Measurements from ENCODE around the gene ZNF22. TPM values are rescaled to one million over a fixed set of nuclear protein-coding genes. Genes with fewer than 3 reads are reported as not detected.

The ZNF22 gene
- total RNA-seq, 1 experiment from 2014 or later, result 36.9 TPM

GRCh38 chr10:44997105-44997748 lies 3.5 kb upstream of the ZNF22 start:
- peaks cover 0 to 22% (median 3%) of the 10 kb centered on the region in 3 experiments; a peak in 3 of 7 replicates for H3K36me3 Mint-ChIP-seq (ENCODE audit: insufficient read depth in 1 of 3, low read depth in 3 of 3)
- Histone ChIP-seq H4K91ac (ENCODE audit: insufficient read length, low read depth, low read length) (no peak overlapping the region), H2BK5ac (ENCODE audit: insufficient read length, low read length) (no peak overlapping the region), H3K79me1 (ENCODE audit: insufficient read depth, low read depth, low read length, poor library complexity, severe bottlenecking) (peaks cover 2% of the 10 kb centered on the region), H3K56ac (ENCODE audit: insufficient read length, low read depth, low read length) (no peak overlapping the region), H3K23ac (ENCODE audit: insufficient read length, low read depth, low read length) (no peak overlapping the region), H2AFZ (ENCODE audit: low read length) (no peak overlapping the region), H3K14ac (ENCODE audit: insufficient read depth, low read length) (no peak overlapping the region), H3K23me2 (ENCODE audit: insufficient read length, low read depth, low read length, poor library complexity, severe bottlenecking) (peaks cover 5% of the 10 kb centered on the region), H3K27ac (ENCODE audit: insufficient read length, low read depth, low read length) (no peak overlapping the region), H3K4me2 (ENCODE audit: insufficient read depth, insufficient read length, low read length) (no peak overlapping the region), H3K4me1 (ENCODE audit: insufficient read depth, low read length) (no peaks in the 10 kb centered on the region; the same call in none of the 2 replicates), H2BK120ac (ENCODE audit: low read depth, low read length, poor library complexity, severe bottlenecking) (no peak overlapping the region), H2BK20ac (ENCODE audit: low read depth, low read length, poor library complexity, severe bottlenecking) (no peak overlapping the region), H3K9me3 (ENCODE audit: control insufficient read depth, low read depth, low read length) (no peaks in the 10 kb centered on the region), H3T11ph (ENCODE audit: low read length) (no peak overlapping the region), H3K9ac (ENCODE audit: extremely low read depth, insufficient read length, low read length) (no peak overlapping the region), H2AK5ac (ENCODE audit: insufficient read length, low read length) (no peak overlapping the region), H2BK15ac (ENCODE audit: low read depth, low read length) (no peak overlapping the region), H2BK12ac (ENCODE audit: insufficient read length, low read depth, low read length) (no peak overlapping the region), H4K20me1 (ENCODE audit: control insufficient read depth, insufficient read depth, insufficient read length) (no peaks in the 10 kb centered on the region), H4K8ac (replicated peaks; ENCODE audit: insufficient read length, low read depth, low read length) (no peak overlapping the region), H3K79me2 (ENCODE audit: insufficient read depth, low read length) (no peaks in the 10 kb centered on the region; the same call in 1 of the 2 replicates), H3K18ac (ENCODE audit: insufficient read length, low read depth, low read length) (no peak overlapping the region), H3K4ac (ENCODE audit: low read depth, low read length) (no peak overlapping the region), H3K27me3 (ENCODE audit: insufficient read depth, low read length) (no peaks in the 10 kb centered on the region), H4K5ac (ENCODE audit: insufficient read length, low read depth, low read length) (no peak overlapping the region)
- DNase-seq, result no peak
- TF ChIP-seq, protein P1, sequence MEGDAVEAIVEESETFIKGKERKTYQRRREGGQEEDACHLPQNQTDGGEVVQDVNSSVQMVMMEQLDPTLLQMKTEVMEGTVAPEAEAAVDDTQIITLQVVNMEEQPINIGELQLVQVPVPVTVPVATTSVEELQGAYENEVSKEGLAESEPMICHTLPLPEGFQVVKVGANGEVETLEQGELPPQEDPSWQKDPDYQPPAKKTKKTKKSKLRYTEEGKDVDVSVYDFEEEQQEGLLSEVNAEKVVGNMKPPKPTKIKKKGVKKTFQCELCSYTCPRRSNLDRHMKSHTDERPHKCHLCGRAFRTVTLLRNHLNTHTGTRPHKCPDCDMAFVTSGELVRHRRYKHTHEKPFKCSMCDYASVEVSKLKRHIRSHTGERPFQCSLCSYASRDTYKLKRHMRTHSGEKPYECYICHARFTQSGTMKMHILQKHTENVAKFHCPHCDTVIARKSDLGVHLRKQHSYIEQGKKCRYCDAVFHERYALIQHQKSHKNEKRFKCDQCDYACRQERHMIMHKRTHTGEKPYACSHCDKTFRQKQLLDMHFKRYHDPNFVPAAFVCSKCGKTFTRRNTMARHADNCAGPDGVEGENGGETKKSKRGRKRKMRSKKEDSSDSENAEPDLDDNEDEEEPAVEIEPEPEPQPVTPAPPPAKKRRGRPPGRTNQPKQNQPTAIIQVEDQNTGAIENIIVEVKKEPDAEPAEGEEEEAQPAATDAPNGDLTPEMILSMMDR (conservative IDR thresholded peaks at IDR 0.05), result no peak
- no peak overlapping the region for H3K27ac Mint-ChIP-seq
- H3K27me3 Mint-ChIP-seq (ENCODE audit: low read depth), result peaks cover 12% of the 10 kb centered on the region
- peaks cover under 1 to 13% of the 10 kb centered on the region in 2 experiments; a peak in 4 of 5 replicates for H3K9me3 Mint-ChIP-seq
- no peak overlapping the region for H3K4me3 Mint-ChIP-seq
- WGBS (ENCODE audit: extremely low coverage, insufficient read length, low lambda C conversion rate), result no CpG with 5 or more reads among the region's 6 CpGs
- peaks cover 45 to 46% of the 10 kb centered on the region in 2 experiments for H3K4me1 Mint-ChIP-seq

Measured in H9 (cell line).